ENCODE results near the gene PVALB.

The PVALB gene

GRCh38 chr22:36852056-36852973, 35.5 kb upstream of the PVALB start:
- H3K27me3 ChIP-seq (ENCODE audit: insufficient read depth, poor library complexity, severe bottlenecking), result no peaks in the 10 kb centered on the region
- TF ChIP-seq GABPA (IDR thresholded peaks at IDR 0.05; ENCODE audit: low read depth) (no peak), POLR2AphosphoS5 (IDR thresholded peaks at IDR 0.05; ENCODE audit: low read depth) (no peak), SPI1 (IDR thresholded peaks at IDR 0.05; ENCODE audit: borderline replicate concordance, low read depth) (no peak), REST (IDR thresholded peaks at IDR 0.05; ENCODE audit: insufficient replicate concordance, low read depth) (no peak), CTCF (IDR thresholded peaks at IDR 0.05; ENCODE audit: insufficient read depth, low read length) (no peak)
- no peak overlapping the region for H3K27ac ChIP-seq (replicated peaks)
- H3K4me3 ChIP-seq (replicated peaks; ENCODE audit: insufficient read depth, low read length), result no peak overlapping the region
- no peak for DNase-seq (ENCODE audit: low read depth in 1 of 2, low spot score in 1 of 2)

GRCh38 chr22:36850682-36851081, 33.8 kb upstream of the PVALB start:
- DNase-seq (ENCODE audit: low read depth in 1 of 2, low spot score in 1 of 2), result no peak
- TF ChIP-seq POLR2AphosphoS5 (IDR thresholded peaks at IDR 0.05; ENCODE audit: low read depth), result no peak
- no peak for TF ChIP-seq GABPA (IDR thresholded peaks at IDR 0.05; ENCODE audit: low read depth)
- TF ChIP-seq SPI1 (IDR thresholded peaks at IDR 0.05; ENCODE audit: borderline replicate concordance, low read depth), result no peak
- TF ChIP-seq REST (IDR thresholded peaks at IDR 0.05; ENCODE audit: insufficient replicate concordance, low read depth), result no peak
- TF ChIP-seq CTCF (IDR thresholded peaks at IDR 0.05; ENCODE audit: insufficient read depth, low read length), result no peak
- H3K27ac ChIP-seq (replicated peaks), result no peak overlapping the region
- H3K4me3 ChIP-seq (replicated peaks; ENCODE audit: insufficient read depth, low read length), result no peak overlapping the region
- H3K27me3 ChIP-seq (ENCODE audit: insufficient read depth, poor library complexity, severe bottlenecking), result no peaks in the 10 kb centered on the region

- H3K27me3 ChIP-seq (ENCODE audit: insufficient read depth, poor library complexity, severe bottlenecking), result no peaks in the 10 kb centered on the region
Observed at GRCh38 chr22:36850056-36850455, 33.2 kb upstream of the PVALB start.

More at GRCh38 chr22:36850056-36850455, 33.2 kb upstream of the PVALB start:
- TF ChIP-seq REST (IDR thresholded peaks at IDR 0.05; ENCODE audit: insufficient replicate concordance, low read depth) (no peak), CTCF (IDR thresholded peaks at IDR 0.05; ENCODE audit: insufficient read depth, low read length) (no peak), POLR2AphosphoS5 (IDR thresholded peaks at IDR 0.05; ENCODE audit: low read depth) (no peak), SPI1 (IDR thresholded peaks at IDR 0.05; ENCODE audit: borderline replicate concordance, low read depth) (no peak), GABPA (IDR thresholded peaks at IDR 0.05; ENCODE audit: low read depth) (no peak)
- Histone ChIP-seq H3K4me3 (replicated peaks; ENCODE audit: insufficient read depth, low read length) (no peak overlapping the region), H3K27ac (replicated peaks) (no peak overlapping the region)
- no peak for DNase-seq (ENCODE audit: low read depth in 1 of 2, low spot score in 1 of 2)

All from HL-60 (cell line).